ENCODE data around the gene HERPUD1.

The HERPUD1 gene

GRCh38 chr16:56910654-56911539 is 21.0 kb upstream of the HERPUD1 start:
- DNase-seq (ENCODE audit: insufficient read length, low spot score): no peak
- FAIRE-seq: peak; percentile 80

GRCh38 chr16:56911771-56912571 is 20.0 kb upstream of the HERPUD1 start:
- peak; percentile 99 for FAIRE-seq
- DNase-seq (ENCODE audit: insufficient read length, low spot score): peak; percentile 60

GRCh38 chr16:56912746-56913708 is 18.9 kb upstream of the HERPUD1 start:
- no peak for DNase-seq (ENCODE audit: insufficient read length, low spot score)
- FAIRE-seq: peak; percentile 71

- no peak for DNase-seq (ENCODE audit: insufficient read length, low spot score)
- FAIRE-seq: peak; percentile 11
These were observed 17.0 kb upstream of the HERPUD1 start for GRCh38 chr16:56914896-56915295.

GRCh38 chr16:56915336-56916119 is 16.4 kb upstream of the HERPUD1 start:
- DNase-seq (ENCODE audit: insufficient read length, low spot score): no peak
- FAIRE-seq: peak; percentile 76

GRCh38 chr16:56916571-56917403 is 15.2 kb upstream of the HERPUD1 start:
- peak; percentile 96 for FAIRE-seq
- peak; percentile 62 for DNase-seq (ENCODE audit: insufficient read length, low spot score)

GRCh38 chr16:56918467-56919012 is 13.4 kb upstream of the HERPUD1 start:
- FAIRE-seq: no peak

GRCh38 chr16:56919099-56919800 is 12.7 kb upstream of the HERPUD1 start:
- FAIRE-seq (no peak), DNase-seq (ENCODE audit: insufficient read length, low spot score) (no peak)

More at GRCh38 chr16:56918467-56919012, 13.4 kb upstream of the HERPUD1 start:
- DNase-seq (ENCODE audit: insufficient read length, low spot score): no peak

- FAIRE-seq (no peak), DNase-seq (ENCODE audit: insufficient read length, low spot score) (no peak)
These were observed 10.4 kb upstream of the HERPUD1 start for GRCh38 chr16:56921571-56921970.

- FAIRE-seq (no peak), DNase-seq (ENCODE audit: insufficient read length, low spot score) (no peak)
These were observed 8.4 kb upstream of the HERPUD1 start for GRCh38 chr16:56923481-56924091.

GRCh38 chr16:56927471-56927870 is 4.5 kb upstream of the HERPUD1 start:
- FAIRE-seq: peak; percentile 21
- no peak for DNase-seq (ENCODE audit: insufficient read length, low spot score)

GRCh38 chr16:56929639-56930038 is 2.3 kb upstream of the HERPUD1 start:
- FAIRE-seq (no peak), DNase-seq (ENCODE audit: insufficient read length, low spot score) (no peak)

- peak; percentile 28 for FAIRE-seq
- DNase-seq (ENCODE audit: insufficient read length, low spot score): no peak
These were observed 1.3 kb upstream of the HERPUD1 start for GRCh38 chr16:56930486-56931270.

- DNase-seq (ENCODE audit: insufficient read length, low spot score): no peak
- FAIRE-seq: no peak
These were observed 561 bp upstream of the HERPUD1 start for GRCh38 chr16:56931271-56931891.

GRCh38 chr16:56932721-56933619 is 1.0 kb downstream of the HERPUD1 start:
- FAIRE-seq: peak; percentile 79

More at GRCh38 chr16:56932721-56933619, 1.0 kb downstream of the HERPUD1 start:
- no peak for DNase-seq (ENCODE audit: insufficient read length, low spot score)
